Tibial nerve (tissue), 4 donors: ENCODE results near the gene TTC19.

ENCODE experiments used
- EP300 ChIP-seq, 2 donors: sonication (generic); formaldehyde crosslinking; IDR thresholded peaks; one replicate each; pipeline ENCODE4 v1.6.1; 2017; ENCODE audit warnings: antibody characterized with exemption in 2 of 2, mild to moderate bottlenecking in 1 of 2
- POLR2A ChIP-seq, 2 donors: fragments of 450-650 bp; IDR thresholded peaks; one replicate each; pipeline ENCODE4 v1.6.1; 2017; ENCODE audit warnings: antibody characterized with exemption in 2 of 2, mild to moderate bottlenecking in 2 of 2, moderate library complexity in 2 of 2
- TF ChIP-seq, protein P1 (sequence below), 5 experiments: fragments of 200-600 bp in 3 of 5; fragments of 450-650 bp in 2 of 5; sonication (generic) in 3 of 5; IDR thresholded peaks; one replicate each; pipeline ENCODE4 v1.5.1; 2016 to 2019; ENCODE audit warnings: antibody characterized with exemption in 5 of 5, mild to moderate bottlenecking in 3 of 5, moderate library complexity in 2 of 5

GRCh38 chr17:15969463-15969862, 30.2 kb upstream of the TTC19 start:
- TF ChIP-seq, protein P1, sequence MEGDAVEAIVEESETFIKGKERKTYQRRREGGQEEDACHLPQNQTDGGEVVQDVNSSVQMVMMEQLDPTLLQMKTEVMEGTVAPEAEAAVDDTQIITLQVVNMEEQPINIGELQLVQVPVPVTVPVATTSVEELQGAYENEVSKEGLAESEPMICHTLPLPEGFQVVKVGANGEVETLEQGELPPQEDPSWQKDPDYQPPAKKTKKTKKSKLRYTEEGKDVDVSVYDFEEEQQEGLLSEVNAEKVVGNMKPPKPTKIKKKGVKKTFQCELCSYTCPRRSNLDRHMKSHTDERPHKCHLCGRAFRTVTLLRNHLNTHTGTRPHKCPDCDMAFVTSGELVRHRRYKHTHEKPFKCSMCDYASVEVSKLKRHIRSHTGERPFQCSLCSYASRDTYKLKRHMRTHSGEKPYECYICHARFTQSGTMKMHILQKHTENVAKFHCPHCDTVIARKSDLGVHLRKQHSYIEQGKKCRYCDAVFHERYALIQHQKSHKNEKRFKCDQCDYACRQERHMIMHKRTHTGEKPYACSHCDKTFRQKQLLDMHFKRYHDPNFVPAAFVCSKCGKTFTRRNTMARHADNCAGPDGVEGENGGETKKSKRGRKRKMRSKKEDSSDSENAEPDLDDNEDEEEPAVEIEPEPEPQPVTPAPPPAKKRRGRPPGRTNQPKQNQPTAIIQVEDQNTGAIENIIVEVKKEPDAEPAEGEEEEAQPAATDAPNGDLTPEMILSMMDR (IDR thresholded peaks at IDR 0.05): no peak
- TF ChIP-seq POLR2A (IDR thresholded peaks at IDR 0.05) (no peak), EP300 (IDR thresholded peaks at IDR 0.05) (no peak)
